GM12878 (cell line): Measurements from ENCODE around the gene KCNK4. TPM values are rescaled to one million over a fixed set of nuclear protein-coding genes. Genes with fewer than 3 reads are reported as not detected.

Source experiments
- ATAC-seq: fragments of 200-7000 bp; cut with Tn5 transposase; 3 replicates; pipeline ENCODE4 v1.9.1; 2020; ENCODE audit warnings: mild to moderate bottlenecking, moderate library complexity
- BruUV-seq: library from RNA; stranded (reverse); fragments of 400-500 nt; replicated peaks from 2 replicates; lab custom pipeline; 2021; lab: Mats Ljungman, UMichigan
- CTCF ChIA-PET: fragments of 300-600 bp; sonication (Branson Sonifier 250); formaldehyde crosslinking; extraction: SDS; loops from one replicate; lab custom pipeline; 2021; ENCODE audit warnings: inconsistent platforms; lab: Yijun Ruan, JAX
- POLR2A ChIA-PET: fragments of 350-600 bp; formaldehyde crosslinking; extraction: SDS; loops from one replicate; lab custom pipeline; 2021; ENCODE audit warnings: inconsistent platforms; lab: Charles Lee
- RAD21 ChIA-PET: fragments of 300-600 bp; sonication (Branson Sonifier 250); formaldehyde crosslinking; loops from one replicate; lab custom pipeline; 2023; ENCODE audit warnings: antibody characterized with exemption; ENCODE audit not compliant: unreplicated experiment; lab: Charles Lee
- SMC1A ChIA-PET: fragments of 300-600 bp; sonication (Branson Sonifier 250); formaldehyde crosslinking; loops from one replicate; lab custom pipeline; 2023; ENCODE audit not compliant: unreplicated experiment, uncharacterized antibody; lab: Charles Lee
- DNase-seq: peaks from one replicate; pipeline ENCODE4 v3.0.0-alpha.2; 2011; ENCODE audit warnings: low read depth, low spot score
- FAIRE-seq: peaks from 3 replicates; lab custom pipeline; 2011; peaks lifted over from hg19 to GRCh38; lab: Jason Lieb, UNC
- H2AFZ ChIP-seq: 2 replicates; pipeline ENCODE4 v1.6.0; 2011; ENCODE audit warnings: low read depth, low read length, control low read depth; ENCODE audit not compliant: control insufficient read depth
- H3K27ac ChIP-seq: 2 replicates; pipeline ENCODE4 v1.5.1; 2011; ENCODE audit warnings: control low read depth; ENCODE audit not compliant: control insufficient read depth, insufficient read depth
- H3K27me3 ChIP-seq, 2 experiments: replicated peaks in 1 of 2; 2 replicates each; pipeline versions ENCODE4 v1.6.0 to v1.6.1; 2011; ENCODE audit warnings: low read length in 1 of 2; ENCODE audit not compliant: control insufficient read depth in 2 of 2, insufficient read depth in 2 of 2
- H3K36me3 ChIP-seq, 2 experiments: 2 replicates each; pipeline ENCODE4 v1.5.1; 2011; ENCODE audit warnings: low read length in 1 of 2; ENCODE audit not compliant: control insufficient read depth in 2 of 2, insufficient read depth in 2 of 2
- H3K4me1 ChIP-seq: 2 replicates; pipeline ENCODE4 v1.6.1; 2011; ENCODE audit warnings: mild to moderate bottlenecking, low read length, moderate library complexity, mixed read lengths; ENCODE audit not compliant: control insufficient read depth, insufficient read depth
- H3K4me2 ChIP-seq: 2 replicates; pipeline ENCODE4 v1.6.0; 2011; ENCODE audit warnings: control low read depth; ENCODE audit not compliant: control insufficient read depth, insufficient read depth
- H3K4me3 ChIP-seq: fragments of 200-600 bp; sonication (generic); 2 replicates; pipeline ENCODE4 v1.5.1; 2016
- H3K79me2 ChIP-seq: 2 replicates; pipeline ENCODE4 v1.6.0; 2011; ENCODE audit warnings: low read length; ENCODE audit not compliant: control insufficient read depth, insufficient read depth
- H3K9ac ChIP-seq: 2 replicates; pipeline ENCODE4 v1.8.0; 2011; ENCODE audit warnings: low read length, control low read depth, mixed read lengths; ENCODE audit not compliant: control insufficient read depth, insufficient read depth
- H3K9me3 ChIP-seq: replicated peaks from 3 replicates; pipeline ENCODE4 v1.5.1; 2011; ENCODE audit warnings: mild to moderate bottlenecking, low read length; ENCODE audit not compliant: control insufficient read depth, insufficient read depth
- H4K20me1 ChIP-seq: 2 replicates; pipeline ENCODE4 v1.6.0; 2011; ENCODE audit not compliant: control insufficient read depth, insufficient read depth
- CBX3 ChIP-seq: fragments of 200-600 bp; sonication (generic); IDR thresholded peaks from 2 replicates; pipeline ENCODE4 v1.6.1; 2016; ENCODE audit warnings: low read depth, borderline replicate concordance
- CEBPB ChIP-seq, 2 experiments: fragments of 150-350 bp in 1 of 2; IDR thresholded peaks; 2 replicates each; pipeline ENCODE4 v1.6.1; 2012 to 2014; ENCODE audit warnings: low read depth in 2 of 2, low read length in 2 of 2, borderline replicate concordance in 1 of 2, inconsistent platforms in 1 of 2
- JUNB ChIP-seq: IDR thresholded peaks from 2 replicates; pipeline ENCODE4 v1.6.1; 2016; ENCODE audit warnings: antibody characterized with exemption, mild to moderate bottlenecking
- MEF2B ChIP-seq: fragments of 450-650 bp; IDR thresholded peaks from 2 replicates; pipeline ENCODE4 v1.6.1; 2018; ENCODE audit warnings: mild to moderate bottlenecking, moderate library complexity; ENCODE audit not compliant: partially characterized antibody, poor library complexity, severe bottlenecking
- MTA3 ChIP-seq: IDR thresholded peaks from 2 replicates; pipeline ENCODE4 v1.6.1; 2012; ENCODE audit warnings: low read length, inconsistent platforms, borderline replicate concordance
- MXI1 ChIP-seq: fragments of 150-350 bp; IDR thresholded peaks from 2 replicates; pipeline ENCODE4 v1.6.1; 2011; ENCODE audit warnings: low read depth, mild to moderate bottlenecking, inconsistent platforms, low read length, improper control_type of control experiment
- MYC ChIP-seq: IDR thresholded peaks from 2 replicates; pipeline ENCODE4 v1.6.1; 2011; ENCODE audit warnings: mild to moderate bottlenecking, low read length, moderate library complexity, inconsistent platforms; ENCODE audit not compliant: insufficient read depth, insufficient replicate concordance, insufficient read length, severe bottlenecking
- NFXL1 ChIP-seq: fragments of 450-650 bp; IDR thresholded peaks from 2 replicates; pipeline ENCODE4 v1.6.1; 2017; ENCODE audit warnings: antibody characterized with exemption, mild to moderate bottlenecking, borderline replicate concordance
- NR2C1 ChIP-seq: fragments of 450-650 bp; IDR thresholded peaks from 2 replicates; pipeline ENCODE4 v1.6.1; 2017; ENCODE audit warnings: antibody characterized with exemption, mild to moderate bottlenecking, moderate library complexity
- RFX5 ChIP-seq: IDR thresholded peaks from 2 replicates; pipeline ENCODE4 v1.6.1; 2011; ENCODE audit warnings: low read depth, low read length, improper control_type of control experiment
- SIX5 ChIP-seq: IDR thresholded peaks from 2 replicates; pipeline ENCODE4 v1.6.1; 2011; ENCODE audit warnings: mild to moderate bottlenecking, low read depth, low read length, moderate library complexity; ENCODE audit not compliant: severe bottlenecking
- ZNF217 ChIP-seq: fragments of 450-650 bp; IDR thresholded peaks from 2 replicates; pipeline ENCODE4 v1.6.1; 2017; ENCODE audit warnings: antibody characterized with exemption, mild to moderate bottlenecking
- ZZZ3 ChIP-seq: IDR thresholded peaks from 2 replicates; pipeline ENCODE4 v1.6.1; 2011; ENCODE audit warnings: low read depth; ENCODE audit not compliant: control insufficient read depth, insufficient read length
- WGBS: methylation state at CpG from one replicate; pipeline ENCODE4 v1.1.6; 2016; ENCODE audit warnings: low lambda C conversion rate; ENCODE audit not compliant: insufficient replicate concordance, insufficient coverage; ENCODE audit errors: missing lambda C conversion rate; 5-methylcytosine and 5-hydroxymethylcytosine counted together
- in situ Hi-C: fragments of 300-500 bp; cut with MboI; formaldehyde crosslinking; loops from 9 replicates; pipeline ENCODE4 v1.14.3; 2018; ENCODE audit warnings: mixed read lengths
- intact Hi-C: fragments of 100-400 bp; cut with micrococcal nuclease; formaldehyde crosslinking; loops from one replicate; pipeline ENCODE4 v1.14.2; 2022; ENCODE audit not compliant: unreplicated experiment
- polyA plus RNA-seq, 11 experiments: library from polyadenylated mRNA; depleted of rRNA in 4 of 11; unstranded in 6 of 11; stranded (reverse) in 5 of 11; fragments of >200 nt; fragmentation: Nextera tagmentation in 4 of 11; fragmentation: Illumina TruSeq in 1 of 11; extraction: Ambion mirVana in 4 of 11; extraction: Trizol in 1 of 11; gene quantifications; 1 replicate in 1 of 11; 2 replicates in 10 of 11; pipeline versions ENCODE4 v1.2.1 to v1.2.3, GENCODE V29; 2011 to 2016; ENCODE audit warnings: inconsistent platforms in 2 of 11, missing spikeins in 2 of 11, low read depth in 1 of 11
- total RNA-seq, 4 experiments: library from RNA; depleted of rRNA in 3 of 4; stranded (reverse); fragments of >200 nt in 3 of 4; fragmentation: Illumina TruSeq in 1 of 4; extraction: Trizol in 1 of 4; gene quantifications; 2 replicates each; pipeline versions ENCODE4 v1.2.1 to v1.2.3, GENCODE V29; 2013 to 2021
- TF ChIP-seq, protein P1 (sequence below): IDR thresholded peaks from 2 replicates; pipeline ENCODE4 v1.6.1; 2011; ENCODE audit warnings: low read depth, low read length, improper control_type of control experiment, borderline replicate concordance
- TF ChIP-seq, protein P2 (sequence below): IDR thresholded peaks from 2 replicates; pipeline ENCODE4 v1.6.1; 2011; ENCODE audit warnings: borderline replicate concordance, low read depth, mild to moderate bottlenecking, moderate library complexity, low read length; ENCODE audit not compliant: insufficient read depth, poor library complexity, severe bottlenecking

KCNK4 gene
- total and polyA plus RNA-seq, 10 of the 15 experiments (the other 5 are each of a cell fraction or from before 2014, with no cell fraction given): 0.04 TPM; not detected in 9

DNA sequence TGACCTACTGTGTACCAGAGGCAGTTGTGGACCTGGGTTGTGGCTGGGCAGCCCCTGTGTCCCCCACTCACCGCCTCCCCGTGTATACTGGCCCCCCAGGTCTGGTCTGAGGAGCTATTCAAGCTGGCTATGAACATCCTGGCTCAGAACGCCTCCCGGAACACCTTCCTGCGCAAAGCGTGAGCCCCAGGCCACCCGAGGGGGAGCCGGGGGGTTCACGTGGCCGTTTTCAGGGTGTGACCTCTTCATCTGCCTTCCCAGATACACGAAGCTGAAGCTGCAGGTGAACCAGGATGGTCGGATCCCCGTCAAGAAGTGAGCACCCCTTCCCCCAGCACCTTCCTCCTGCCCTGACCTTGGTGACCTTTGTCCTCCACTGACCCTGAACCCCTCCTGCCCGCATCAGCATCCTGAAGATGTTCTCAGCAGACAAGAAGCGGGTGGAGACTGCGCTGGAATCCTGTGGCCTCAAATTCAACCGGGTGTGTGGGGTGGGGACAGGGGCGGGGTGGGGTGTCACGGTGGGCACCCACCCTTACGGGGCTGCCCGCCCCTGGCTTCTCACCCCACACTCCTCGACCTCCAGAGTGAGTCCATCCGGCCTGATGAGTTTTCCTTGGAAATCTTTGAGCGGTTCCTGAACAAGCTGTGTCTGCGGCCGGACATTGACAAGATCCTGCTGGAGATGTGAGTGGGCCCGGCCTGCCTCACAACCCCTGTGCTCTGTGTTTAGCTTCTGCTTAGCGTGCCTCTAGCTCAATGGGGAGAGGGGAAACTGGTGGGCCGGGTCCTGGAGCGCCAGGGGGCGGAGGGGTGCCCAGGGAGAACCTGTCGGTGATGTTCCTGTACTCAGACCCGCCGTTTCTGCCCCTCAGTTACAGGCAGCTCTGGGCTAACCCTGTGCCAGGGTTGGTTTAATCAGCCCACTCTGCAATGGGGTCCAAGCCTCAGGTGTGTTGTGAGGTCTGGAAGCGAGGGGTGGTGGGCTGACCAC lies 35.7 kb upstream of the KCNK4 start:
- H3K4me1 ChIP-seq: peaks cover 17% of the 10 kb centered on the region
- RAD21 ChIA-PET: no interaction called here
- no peak overlapping the region for H3K4me3 ChIP-seq
- SMC1A ChIA-PET: no interaction called here
- peaks cover 0 to 5% of the 10 kb centered on the region in 2 experiments; a peak in 2 of 4 replicates for H3K36me3 ChIP-seq
- H3K27me3 ChIP-seq: no peaks in the 10 kb centered on the region
- in situ Hi-C loops: no loop called here
- no peak for ATAC-seq
- BruUV-seq: no TSS peak
- no peaks in the 10 kb centered on the region; the same call in 1 of the 2 replicates for H3K79me2 ChIP-seq
- no peak overlapping the region for H3K27ac ChIP-seq
- H3K9ac ChIP-seq: no peak overlapping the region
- POLR2A ChIA-PET: interaction anchor here (0.5 to 0.7 kb wide), 4 partner anchors 10 to 1439 kb away, joined by 3 read pairs; no protein-coding TSS in a partner anchor
- no peaks in the 10 kb centered on the region for H3K9me3 ChIP-seq
- 87% methylated on average over 34 of the region's 35 CpGs for WGBS
- no peaks in the 10 kb centered on the region for H4K20me1 ChIP-seq
- H2AFZ ChIP-seq: no peak overlapping the region
- CTCF ChIA-PET: interaction anchor here (0.9 kb wide), 1 partner anchor 45 kb away, joined by 4 read pairs; the partner anchor contains the start of gene CATSPERZ
- H3K4me2 ChIP-seq: no peak overlapping the region
- DNase-seq: no peak
- TF ChIP-seq, protein P1, sequence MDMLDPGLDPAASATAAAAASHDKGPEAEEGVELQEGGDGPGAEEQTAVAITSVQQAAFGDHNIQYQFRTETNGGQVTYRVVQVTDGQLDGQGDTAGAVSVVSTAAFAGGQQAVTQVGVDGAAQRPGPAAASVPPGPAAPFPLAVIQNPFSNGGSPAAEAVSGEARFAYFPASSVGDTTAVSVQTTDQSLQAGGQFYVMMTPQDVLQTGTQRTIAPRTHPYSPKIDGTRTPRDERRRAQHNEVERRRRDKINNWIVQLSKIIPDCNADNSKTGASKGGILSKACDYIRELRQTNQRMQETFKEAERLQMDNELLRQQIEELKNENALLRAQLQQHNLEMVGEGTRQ: no peak
- TF ChIP-seq SIX5 (no peak), MYC (no peak), NFXL1 (no peak), CEBPB (IDR thresholded peaks at IDR 0.05; ENCODE audit: borderline replicate concordance in 1 of 2, low read depth in 2 of 2, low read length in 2 of 2) (no peak), MXI1 (no peak), RFX5 (no peak), ZZZ3 (no peak), JUNB (no peak), MTA3 (no peak), CBX3 (no peak), MEF2B (no peak), NR2C1 (no peak), ZNF217 (no peak)
- TF ChIP-seq, protein P2, sequence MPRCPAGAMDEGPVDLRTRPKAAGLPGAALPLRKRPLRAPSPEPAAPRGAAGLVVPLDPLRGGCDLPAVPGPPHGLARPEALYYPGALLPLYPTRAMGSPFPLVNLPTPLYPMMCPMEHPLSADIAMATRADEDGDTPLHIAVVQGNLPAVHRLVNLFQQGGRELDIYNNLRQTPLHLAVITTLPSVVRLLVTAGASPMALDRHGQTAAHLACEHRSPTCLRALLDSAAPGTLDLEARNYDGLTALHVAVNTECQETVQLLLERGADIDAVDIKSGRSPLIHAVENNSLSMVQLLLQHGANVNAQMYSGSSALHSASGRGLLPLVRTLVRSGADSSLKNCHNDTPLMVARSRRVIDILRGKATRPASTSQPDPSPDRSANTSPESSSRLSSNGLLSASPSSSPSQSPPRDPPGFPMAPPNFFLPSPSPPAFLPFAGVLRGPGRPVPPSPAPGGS: no peak
- TF ChIP-seq, all 136 proteins: peak for 0
- FAIRE-seq: no peak
- intact Hi-C loops: no loop called here
